Right lung (tissue), 5 donors: ENCODE data around the gene NSD2. TPM values are rescaled to one million over a fixed set of nuclear protein-coding genes. Genes with fewer than 3 reads are reported as not detected.
A peak's percentile ranks its signal among the peaks of the same experiment; 100 is the strongest.
"Not testable (repeated sequence)": the region's sequence is repeated elsewhere in the genome, so short reads cannot be mapped to it uniquely, and the experiment has no call there.

Experiments
- DNase-seq, 2 donors: peaks; one replicate each; pipeline ENCODE4 v3.0.0-alpha.2; 2013
- polyA plus RNA-seq, 5 donors: library from polyadenylated mRNA; unstranded; fragments of 120-200 nt; gene quantifications; one replicate each; pipeline versions ENCODE4 v1.2.1 to v1.2.3, GENCODE V29; 2013; ENCODE audit warnings: inconsistent platforms in 1 of 5, low replicate concordance in 1 of 5; ENCODE audit not compliant: insufficient read length in 5 of 5, insufficient read depth in 1 of 5

Gene NSD2
- polyA plus RNA-seq, 5 donors = 56.4 to 96.7 (median 78.2) TPM

- no peak for DNase-seq
Observed at GRCh38 chr4:1997712-1998111, 126.5 kb downstream of the NSD2 start.

DNA sequence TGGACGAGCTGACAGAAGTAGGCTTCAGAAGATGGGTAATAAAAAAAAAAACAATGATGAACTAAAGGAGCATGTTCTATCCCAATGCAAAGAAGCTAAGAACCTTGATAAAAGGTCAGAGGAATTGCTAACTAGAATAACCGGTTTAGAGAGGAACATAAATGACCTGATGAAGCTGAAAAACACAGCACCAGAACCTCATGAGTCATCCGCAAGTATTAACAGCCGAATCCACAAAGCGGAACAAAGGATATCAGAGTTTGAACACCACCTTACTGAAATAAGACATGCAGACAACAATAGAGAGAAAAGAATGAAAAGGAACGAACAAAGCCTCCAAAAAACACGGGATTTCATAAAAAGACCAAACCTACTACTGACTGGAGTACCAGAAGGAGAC, 127.1 kb downstream of the NSD2 start:
- DNase-seq = no peak

GRCh38 chr4:1999308-1999707, 128.1 kb downstream of the NSD2 start:
- not testable (repeated sequence) for DNase-seq

DNA sequence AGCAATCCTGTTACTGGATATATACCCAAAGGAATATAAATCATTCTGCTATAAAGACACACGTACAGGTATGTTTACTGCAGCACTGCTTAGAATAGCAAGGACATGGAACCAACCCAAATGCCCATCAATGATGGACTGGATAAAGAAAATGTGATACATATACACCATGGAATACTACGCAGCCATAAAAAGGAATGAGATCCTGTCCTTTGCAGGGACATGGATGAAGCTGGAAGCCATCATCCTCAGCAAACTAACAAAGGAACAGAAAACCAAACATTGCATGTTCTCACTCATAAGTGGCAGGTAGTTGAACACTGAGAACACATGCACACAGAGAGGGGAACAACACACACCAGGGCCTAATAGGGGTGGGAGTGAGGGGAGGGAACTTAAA, 132.2 kb downstream of the NSD2 start:
- DNase-seq = not testable (repeated sequence)

GRCh38 chr4:2006367-2006766, 135.2 kb downstream of the NSD2 start:
- DNase-seq = no peak

DNA sequence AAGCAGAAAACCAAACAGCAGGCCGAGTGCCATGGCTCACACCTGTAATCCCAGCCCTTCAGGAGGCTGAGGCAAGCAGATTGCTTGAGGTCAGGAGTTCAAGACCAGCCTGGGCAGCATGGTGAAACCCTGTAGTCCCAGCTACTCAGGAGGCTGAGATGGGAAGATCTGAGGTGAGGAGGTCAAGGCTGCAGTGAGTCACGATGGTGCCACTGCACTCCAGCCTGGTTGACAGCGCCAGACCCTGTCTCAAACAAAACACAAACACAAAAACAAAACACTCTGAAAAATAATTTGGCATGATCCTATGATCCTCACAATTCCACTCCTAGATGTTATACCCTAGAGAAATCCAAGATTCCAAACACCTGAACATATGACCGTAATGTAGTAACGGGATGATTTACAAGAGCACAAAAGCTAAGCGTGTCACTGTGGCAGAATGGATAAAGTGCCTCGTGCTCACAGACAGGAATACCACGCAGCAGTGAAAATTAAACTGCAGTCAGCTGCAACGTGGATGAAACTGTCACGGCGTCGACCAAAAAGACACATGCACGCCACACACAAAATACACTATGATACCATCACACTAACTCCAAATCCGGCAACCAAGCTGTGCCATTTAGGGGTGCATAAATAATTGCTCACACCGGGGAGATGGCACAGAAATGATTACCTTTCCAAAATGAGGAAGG, 135.9 kb downstream of the NSD2 start:
- no peak for DNase-seq

DNA sequence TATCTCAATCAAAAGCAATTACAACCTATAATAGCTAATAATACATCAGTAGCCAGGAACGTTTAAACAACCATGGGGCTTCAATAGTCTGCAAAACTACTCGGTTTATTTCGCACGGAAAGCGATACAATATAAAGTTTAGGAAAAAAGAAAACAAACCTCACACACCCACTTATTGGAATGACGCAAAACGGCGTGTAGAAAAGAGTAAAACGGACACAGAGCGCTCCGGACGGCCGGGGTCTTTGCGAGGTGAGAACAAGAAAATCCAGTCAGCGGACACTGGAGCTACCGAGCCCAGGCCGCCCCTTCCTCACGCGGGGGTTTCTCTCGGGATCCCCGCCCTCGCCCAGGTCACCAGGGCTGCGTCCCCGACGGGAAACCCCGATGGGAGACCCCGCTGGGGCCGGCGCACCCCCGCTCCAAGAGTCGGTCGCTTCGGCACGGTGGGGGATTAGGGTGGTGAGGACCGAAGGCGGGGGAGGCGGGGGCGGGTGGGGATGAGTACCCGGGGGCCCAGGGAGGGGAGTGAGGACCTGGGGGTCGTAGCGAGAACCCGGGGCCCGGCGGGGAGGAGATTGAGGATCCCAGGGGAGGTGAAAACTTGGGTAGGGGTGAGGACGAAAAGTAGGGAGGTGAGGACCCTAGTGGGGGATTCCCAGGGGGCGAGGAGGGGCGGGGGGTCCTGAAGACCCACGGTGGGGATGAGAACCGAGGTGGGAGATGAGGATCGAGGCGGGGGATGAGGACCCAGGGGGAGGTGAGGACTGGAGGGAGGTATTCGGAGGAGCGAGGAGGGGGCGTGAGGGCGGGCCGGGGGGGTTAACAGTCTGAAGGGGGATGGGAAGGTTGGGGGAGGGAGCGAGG, 136.8 kb downstream of the NSD2 start:
- no peak for DNase-seq

GRCh38 chr4:2008671-2008920, 137.4 kb downstream of the NSD2 start:
- DNase-seq = no peak

- peak; percentile 96 to 97 for DNase-seq
Observed at GRCh38 chr4:2008921-2009650, 137.9 kb downstream of the NSD2 start, which contains the start of gene NELFA. TSS of gene NELFA (minus strand) at chr4:2008974. CDS start at chr4:2008959, 15 bp downstream.

- peak; percentile 16 to 18 for DNase-seq
Observed at GRCh38 chr4:2009651-2010233, 138.5 kb downstream of the NSD2 start.

DNA sequence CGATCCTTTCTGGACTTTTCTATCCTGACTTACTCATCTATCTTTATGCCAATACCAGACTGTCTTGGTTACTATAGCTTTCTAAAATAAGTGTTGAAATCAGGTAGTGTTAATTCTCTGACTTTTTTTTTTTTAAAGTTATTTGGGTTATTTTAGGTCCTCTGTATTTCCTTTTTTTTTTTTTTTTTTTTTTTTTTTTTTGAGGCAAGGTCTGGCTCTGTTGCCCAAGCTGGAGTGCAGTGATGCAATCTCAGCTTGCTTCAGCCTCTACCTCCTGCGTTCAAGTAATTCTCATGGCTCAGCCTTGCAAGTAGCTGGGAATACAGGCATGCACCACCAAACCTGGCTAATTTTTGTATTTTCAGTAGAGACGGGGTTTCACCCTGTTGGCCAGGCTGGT, 140.4 kb downstream of the NSD2 start:
- no peak for DNase-seq

- no peak for DNase-seq
Observed at GRCh38 chr4:2015008-2015407, 143.8 kb downstream of the NSD2 start.

- not testable (repeated sequence) for DNase-seq
Observed at GRCh38 chr4:2021358-2022018, 150.3 kb downstream of the NSD2 start.

DNA sequence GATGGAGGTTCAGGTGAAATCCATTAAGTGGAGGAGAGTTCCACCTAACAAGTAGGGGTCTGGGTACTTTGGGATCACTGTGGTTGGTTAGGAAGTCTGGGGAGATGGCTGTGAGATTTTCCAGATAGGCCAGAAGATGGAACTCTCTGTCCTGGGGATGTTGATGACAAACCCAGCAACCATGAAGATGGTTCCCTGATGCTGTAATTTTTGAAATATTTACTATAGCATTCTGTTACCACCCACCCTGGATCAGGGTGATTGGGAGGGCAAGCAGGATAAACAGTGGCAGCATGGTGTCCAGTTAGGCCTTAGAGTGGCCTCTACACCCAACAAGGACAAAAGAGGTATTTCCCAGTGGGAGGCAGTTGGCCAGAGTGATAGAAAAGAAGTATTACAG, 153.5 kb downstream of the NSD2 start:
- no peak for DNase-seq

DNA sequence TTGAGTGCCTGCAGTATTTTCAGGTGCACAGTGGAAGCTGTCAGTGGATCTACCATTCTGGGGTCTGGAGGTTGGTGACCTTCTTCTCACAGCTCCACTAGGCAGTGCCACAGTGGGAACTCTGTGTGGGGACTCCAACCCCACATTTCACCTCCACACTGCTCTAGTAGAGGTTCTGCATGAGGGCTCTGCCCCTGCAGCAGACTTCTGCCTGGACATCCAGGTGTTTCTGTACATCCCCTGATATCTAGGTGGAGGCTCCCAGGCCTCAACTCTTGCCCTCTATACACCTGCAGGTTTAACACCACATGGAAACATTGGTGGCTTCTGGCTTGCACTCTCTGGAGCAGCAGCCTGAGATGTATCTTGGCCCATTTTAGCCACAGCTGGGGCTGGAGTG, 154.6 kb downstream of the NSD2 start:
- DNase-seq = no peak

DNA sequence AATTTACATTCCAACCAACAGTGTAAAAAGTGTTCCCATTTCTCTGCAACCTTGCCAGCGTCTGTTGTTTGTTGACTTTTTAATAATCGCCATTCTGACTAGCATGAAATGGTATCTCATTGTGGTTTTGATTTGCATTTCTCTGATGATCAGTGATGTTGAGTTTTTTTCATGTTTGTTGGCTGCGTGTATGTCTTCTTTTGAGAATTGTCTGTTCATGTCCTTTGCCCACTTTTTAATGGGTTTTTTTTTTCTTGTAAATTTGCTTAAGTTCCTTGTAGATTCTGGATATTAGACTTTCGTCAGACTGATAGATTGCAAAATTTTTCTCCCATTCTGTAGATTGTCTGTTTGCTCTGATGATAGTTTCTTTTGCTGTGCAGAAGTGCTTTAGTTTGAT, 155.9 kb downstream of the NSD2 start:
- DNase-seq = not testable (repeated sequence)

GRCh38 chr4:2031161-2031560, 160.0 kb downstream of the NSD2 start:
- not testable (repeated sequence) for DNase-seq
